Epithelial cell of prostate (primary cell): ENCODE data around the gene MTA1.

Experiments
- DNase-seq: peaks from one replicate; pipeline ENCODE4 v3.0.0-alpha.2; 2011; ENCODE audit warnings: low read depth, low spot score
- H3K27ac ChIP-seq: fragments of 450-650 bp; 2 replicates; pipeline ENCODE4 v1.5.1; 2017; ENCODE audit warnings: mild to moderate bottlenecking

The MTA1 gene

DNA sequence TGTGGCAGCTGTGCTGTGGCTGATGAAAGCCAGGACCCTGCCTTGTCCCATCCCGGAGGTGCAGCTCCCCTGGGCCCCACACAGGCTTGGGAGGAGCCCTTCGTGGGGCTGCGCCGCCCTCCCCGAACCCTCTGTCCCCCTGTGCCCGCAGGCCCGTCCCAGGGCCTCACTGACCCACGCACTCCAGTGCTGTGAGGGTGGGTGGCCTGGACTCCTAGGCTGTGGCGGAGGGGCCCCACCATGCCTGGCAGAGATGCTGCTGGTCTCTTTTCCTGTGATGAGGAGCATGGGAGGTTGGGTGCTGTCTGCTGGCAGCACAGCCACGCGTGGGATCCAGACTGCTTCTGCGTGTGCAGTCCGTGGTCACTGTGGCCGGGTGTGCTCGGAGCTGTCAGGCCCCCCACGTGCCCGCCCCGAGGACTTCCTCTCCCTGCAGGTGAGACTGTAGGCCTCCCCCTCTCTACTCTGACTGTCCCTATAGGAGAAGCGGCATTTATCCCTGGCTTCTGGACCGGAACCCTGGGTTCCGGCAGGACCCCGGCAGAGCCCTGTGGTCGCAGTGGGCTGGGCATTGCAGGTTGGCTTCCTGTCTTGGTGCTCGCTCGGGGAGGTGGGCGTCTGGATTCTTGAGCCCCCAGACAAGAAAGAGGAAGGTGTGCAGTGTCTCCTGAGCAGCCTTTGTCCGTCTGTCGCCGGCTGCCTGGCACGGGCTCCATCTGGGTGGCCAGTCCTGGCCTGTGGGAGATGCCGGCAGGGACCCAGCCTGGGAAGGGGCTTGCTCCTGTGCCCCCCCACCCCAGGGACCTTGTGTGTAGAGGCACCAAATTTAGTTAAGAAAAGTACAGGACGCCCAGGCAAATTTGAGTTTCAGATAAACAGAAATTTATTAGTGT lies 2.3 kb downstream of the MTA1 start:
- no peak overlapping the region for H3K27ac ChIP-seq

DNA sequence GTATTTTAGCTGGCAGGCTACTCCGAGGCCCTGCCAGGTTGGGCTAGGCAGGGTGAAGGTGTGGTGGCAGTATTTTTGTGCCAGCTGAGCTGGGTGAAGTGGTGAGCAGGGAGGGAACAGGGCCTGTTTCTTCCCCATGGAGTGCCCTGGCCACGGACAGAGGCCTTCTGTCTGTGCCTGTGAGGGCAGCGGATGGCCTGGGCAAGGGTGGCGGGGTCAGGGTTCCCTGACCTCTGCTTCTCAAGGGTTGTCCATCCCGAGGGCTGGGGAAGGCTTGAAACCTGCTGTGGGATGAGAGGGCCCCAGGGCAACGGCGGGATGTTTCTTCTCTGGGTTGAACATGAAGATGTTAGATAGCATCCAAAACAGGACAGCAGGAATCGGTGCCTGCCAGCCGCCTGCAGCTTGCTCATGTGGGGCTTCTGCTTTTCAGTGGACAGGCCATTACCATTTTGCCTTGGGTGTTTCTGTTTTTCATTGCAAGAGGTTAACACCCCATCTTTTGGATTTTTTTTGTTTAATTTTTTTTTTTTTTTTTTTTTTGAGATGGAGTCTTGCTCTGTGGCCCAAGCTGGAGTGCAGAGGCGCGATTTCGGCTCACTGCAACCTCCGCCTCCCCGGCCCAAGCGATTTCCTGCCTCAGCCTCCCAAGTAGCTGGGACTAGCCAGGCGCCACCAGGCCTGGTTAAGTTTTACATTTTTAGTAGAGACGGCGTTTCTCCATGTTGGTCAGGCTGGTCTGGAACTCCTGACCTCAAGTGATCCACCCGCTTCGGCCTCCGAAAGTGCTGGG lies 3.3 kb downstream of the MTA1 start:
- DNase-seq: no peak
- H3K27ac ChIP-seq: no peak overlapping the region

More for the DNA sequence above, 2.3 kb downstream of the MTA1 start:
- DNase-seq: no peak

DNA sequence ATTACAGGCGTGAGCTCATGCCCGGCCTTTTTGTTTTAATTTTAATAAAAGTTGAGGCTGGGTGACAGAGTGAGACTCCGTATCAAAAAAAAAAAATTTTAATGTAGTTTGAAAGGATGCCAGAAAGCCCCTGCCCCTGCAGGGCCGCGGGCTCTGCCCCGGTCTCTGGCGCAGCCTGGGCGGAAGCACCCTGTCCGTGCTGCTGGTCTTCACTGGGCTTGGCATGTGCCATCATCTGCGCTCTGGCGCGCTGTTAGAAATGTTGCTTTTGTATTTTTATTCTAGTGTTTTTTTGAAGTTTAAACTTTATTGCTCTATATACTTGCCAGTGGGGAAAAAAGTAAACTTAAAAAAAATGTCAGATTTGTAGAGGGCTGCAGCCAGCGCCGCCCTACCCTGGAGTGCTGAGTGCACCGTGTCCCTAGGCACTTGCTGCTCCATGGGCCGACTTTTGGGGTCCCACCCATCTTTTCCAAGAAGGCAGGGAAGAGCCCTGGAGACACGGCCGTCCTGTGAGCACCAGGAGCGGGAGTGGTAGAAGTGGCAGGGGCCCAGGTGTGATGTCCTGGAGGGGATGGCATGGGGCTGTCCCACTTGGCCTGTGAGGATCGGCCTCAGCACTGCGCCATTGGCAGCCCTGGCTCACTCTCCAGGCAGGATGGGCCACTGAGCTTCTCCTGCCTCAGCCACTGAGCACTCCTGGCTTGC lies 4.0 kb downstream of the MTA1 start:
- DNase-seq: no peak

DNA sequence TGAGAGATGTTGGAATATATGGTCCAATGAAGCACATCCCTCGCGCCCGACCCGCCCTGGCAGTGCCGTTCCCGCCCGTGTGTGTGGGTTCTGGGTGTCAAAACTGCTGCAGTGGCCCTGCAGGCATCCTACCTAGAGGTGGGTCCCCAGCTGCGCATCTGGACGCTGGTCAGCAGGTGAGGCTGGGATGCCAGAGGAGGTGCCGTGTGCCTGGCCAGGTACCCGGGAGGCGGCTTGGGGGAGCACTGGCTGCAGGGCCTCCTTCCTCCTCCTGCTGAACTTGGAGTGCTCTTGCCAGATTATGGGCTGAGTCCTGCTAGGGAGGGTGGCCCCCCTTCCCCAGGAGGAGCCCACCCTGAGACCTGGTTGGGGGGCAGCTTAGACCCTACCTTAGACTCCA lies 5.2 kb downstream of the MTA1 start:
- DNase-seq: no peak
- no peak overlapping the region for H3K27ac ChIP-seq

More for the DNA sequence above, 4.0 kb downstream of the MTA1 start:
- no peak overlapping the region for H3K27ac ChIP-seq

DNA sequence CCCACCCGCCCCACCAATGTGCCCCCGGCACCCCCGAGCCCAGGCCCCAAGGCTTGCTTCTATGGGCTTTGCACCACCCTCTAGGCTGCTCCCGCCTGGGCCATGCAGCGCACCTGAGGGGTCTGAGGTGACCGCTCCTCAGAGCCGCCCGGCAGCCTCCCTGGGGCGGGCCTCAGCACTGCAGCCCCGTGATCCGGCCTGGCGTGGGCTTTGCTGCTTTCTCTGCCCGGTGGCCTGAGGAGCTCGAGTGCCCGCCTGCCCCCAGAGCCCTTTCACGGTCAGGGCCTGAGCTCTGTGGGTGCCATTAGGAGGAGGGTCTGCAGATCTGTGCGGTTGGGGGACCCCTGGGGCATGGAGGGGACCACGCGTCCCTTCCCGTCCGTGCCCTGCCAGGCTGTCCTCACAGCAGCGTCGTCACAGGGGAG lies 6.2 kb downstream of the MTA1 start:
- no peak overlapping the region for H3K27ac ChIP-seq
- no peak for DNase-seq

DNA sequence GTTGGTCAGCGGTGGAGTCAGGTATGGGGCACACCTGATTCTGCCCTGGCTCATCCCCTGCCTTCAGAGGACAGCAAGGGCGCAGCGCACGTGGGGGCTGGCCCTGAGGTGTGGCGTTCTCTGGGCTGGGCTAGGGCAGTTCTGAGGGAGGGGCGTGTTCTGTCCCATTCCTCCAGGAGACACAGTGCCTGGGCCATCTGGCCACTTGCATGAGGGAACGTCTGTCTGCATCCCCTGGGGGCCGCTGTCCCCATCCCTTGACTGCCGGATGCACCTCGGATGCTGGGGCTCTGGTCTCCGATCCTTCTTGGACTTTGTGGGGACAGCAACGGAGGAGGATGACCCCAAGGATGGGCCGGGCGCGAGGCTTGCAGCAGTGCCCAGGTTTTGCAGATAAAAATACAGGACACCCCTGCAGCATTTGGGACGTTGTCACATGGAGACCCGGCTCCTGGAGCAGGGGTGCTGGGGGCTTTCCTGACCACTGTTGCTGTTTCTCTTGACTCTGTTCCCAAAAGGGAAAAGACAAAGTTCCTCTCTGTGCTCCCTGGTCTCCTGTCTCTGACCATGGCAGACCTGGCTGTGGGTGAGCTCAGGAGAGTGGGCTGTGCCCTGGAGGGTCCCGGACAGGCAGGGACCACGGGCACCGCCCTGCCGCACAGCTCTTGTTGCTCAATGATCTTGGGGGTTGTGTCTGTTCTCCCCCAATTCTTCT lies 6.9 kb downstream of the MTA1 start:
- no peak overlapping the region for H3K27ac ChIP-seq
- DNase-seq: no peak

DNA sequence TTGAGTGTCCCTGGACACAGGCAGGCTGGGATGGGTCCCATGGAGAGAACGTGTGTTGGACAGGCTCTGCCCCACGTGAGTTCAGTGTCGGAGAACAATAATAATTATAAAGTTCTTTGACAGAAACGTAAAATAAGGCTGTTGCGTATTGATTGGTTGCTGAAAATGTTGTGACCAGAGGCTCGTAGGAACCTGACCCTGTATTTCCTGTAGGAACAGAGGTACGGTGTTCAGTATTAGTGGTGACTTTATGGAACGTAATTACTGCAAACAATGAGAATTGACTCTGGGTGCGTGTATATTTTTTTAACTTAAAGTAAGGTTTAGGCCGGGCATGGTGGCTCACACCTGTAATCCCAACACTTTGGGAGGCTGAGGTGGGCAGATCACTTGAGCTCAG lies 7.8 kb downstream of the MTA1 start:
- DNase-seq: no peak

DNA sequence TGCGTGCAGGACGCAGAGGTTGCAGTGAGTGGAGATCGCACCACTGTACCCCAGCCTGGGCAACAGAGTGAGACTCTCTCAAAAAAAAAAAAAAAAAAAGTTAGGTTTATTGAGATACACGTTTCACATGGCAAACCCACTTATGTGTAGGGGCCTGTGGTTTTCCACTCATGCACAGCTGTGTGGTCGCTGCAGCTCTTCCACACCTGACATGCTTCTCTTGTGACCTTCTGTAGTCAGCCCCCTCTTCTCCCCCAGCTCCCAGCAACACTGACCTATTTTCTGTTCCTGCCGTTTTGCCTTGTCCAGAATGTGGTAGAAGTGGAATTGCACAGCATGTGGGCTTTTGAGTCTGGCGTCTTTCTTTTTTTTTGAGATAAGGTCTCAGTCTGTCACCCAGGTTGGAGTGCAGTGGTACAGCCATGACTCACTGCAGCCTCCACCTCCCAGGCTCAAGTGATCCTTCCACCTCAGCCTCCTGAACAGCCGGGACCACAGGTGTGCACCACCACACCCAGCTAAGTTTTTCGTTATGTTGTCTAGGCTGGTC lies 8.4 kb downstream of the MTA1 start:
- no peak for DNase-seq
- H3K27ac ChIP-seq: no peak overlapping the region

More for the DNA sequence above, 7.8 kb downstream of the MTA1 start:
- no peak overlapping the region for H3K27ac ChIP-seq

DNA sequence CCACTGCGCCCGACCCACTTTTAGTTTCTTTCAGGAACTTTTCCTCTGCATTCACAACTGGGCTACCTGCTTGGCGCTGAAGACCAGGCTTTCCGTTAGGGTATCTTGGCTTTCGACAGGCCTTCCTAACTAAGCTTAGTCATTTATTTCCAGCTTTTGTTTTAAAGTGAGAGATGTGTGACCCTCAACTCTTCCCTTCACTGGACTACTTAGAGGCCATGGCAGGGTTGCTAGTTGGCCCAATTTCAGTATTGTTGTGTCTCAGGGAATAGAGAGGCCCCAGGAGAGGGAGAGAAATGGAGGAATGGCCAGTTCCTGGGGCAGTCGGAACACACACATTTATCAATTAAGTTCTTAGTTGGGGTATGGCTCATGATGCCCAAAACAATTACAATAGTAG lies 10.4 kb downstream of the MTA1 start:
- H3K27ac ChIP-seq: no peak overlapping the region
- no peak for DNase-seq

DNA sequence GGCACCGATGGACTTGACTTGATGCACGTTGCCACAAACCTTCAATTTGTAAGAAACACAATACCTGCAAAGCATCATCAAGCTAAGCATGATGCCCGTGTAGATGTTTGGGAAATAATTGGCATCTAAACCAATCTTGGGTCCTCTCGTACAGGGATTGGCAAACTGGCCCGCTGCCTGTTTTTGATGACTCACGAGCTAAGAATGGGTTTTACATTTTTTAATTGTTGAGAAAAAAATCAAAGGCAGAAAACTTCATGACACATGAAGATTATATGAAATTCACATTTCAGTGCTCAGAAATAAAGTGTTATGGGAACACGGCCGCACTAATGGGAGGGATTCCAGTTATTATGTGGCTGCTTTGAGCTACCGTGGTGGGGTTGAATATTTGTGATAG lies 10.9 kb downstream of the MTA1 start:
- H3K27ac ChIP-seq: no peak overlapping the region
- no peak for DNase-seq

DNA sequence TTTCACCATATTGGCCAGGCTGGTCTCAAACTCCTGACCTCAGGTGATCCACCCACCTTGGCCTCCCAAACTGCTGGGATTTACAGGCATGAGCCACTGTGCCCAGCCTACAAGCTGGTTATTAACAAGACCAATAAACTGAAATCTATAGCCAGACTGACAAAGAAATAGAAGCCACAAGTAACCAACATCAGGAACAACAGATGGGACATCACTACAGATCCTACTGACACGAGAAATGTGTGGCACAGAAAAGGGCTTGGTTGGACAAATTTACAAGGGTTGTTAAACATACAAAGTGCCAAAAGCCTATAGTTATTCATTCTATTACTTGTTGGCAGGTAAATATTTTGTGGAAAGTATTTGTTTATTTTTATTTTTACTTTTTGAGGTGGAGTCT lies 11.6 kb downstream of the MTA1 start:
- no peak overlapping the region for H3K27ac ChIP-seq

DNA sequence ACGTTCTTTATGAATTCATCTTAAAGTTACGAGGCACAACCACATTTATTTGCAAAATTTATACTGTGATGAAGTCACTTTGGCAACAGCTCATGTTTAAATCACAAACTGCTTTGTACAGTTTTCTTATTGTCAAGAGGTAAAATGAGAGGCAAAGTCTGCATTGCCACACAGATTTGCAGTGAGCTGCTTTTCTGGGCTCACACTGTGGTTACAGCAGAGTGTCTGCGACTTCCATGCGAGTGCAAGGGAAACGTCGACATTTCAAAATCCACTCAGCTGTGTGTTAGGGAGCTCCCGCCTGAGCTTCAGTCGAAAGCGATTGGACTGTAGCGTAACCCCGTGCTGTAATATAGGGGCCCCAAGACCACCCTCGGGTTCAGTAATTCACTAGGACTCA lies 13.0 kb downstream of the MTA1 start:
- no peak overlapping the region for H3K27ac ChIP-seq

More for the DNA sequence above, 11.6 kb downstream of the MTA1 start:
- no peak for DNase-seq

DNA sequence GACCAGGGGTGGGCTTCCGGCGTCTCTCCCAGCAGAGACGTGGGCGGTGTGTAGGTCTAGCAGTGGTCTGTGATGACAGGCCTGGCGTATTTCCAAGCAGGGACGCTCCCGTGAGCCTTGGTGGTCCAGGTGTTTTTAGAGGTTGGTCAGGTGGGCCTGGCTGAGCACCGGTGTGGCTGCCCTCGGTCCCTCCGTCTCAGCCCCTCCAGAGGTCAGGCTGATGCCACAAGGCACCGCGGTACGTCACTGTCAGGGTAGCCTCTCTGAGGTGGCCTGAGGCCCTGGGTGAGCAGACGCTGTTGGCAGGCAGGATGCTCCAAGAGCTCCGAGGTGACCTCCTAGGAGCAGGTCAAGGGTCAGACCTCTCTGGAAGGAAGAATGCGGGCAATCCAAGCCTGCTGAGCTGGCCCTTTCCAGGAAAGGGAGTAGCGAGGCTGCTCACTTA lies 13.6 kb downstream of the MTA1 start:
- no peak for DNase-seq
- H3K27ac ChIP-seq: no peak overlapping the region

More for the DNA sequence above, 13.0 kb downstream of the MTA1 start:
- no peak for DNase-seq

DNA sequence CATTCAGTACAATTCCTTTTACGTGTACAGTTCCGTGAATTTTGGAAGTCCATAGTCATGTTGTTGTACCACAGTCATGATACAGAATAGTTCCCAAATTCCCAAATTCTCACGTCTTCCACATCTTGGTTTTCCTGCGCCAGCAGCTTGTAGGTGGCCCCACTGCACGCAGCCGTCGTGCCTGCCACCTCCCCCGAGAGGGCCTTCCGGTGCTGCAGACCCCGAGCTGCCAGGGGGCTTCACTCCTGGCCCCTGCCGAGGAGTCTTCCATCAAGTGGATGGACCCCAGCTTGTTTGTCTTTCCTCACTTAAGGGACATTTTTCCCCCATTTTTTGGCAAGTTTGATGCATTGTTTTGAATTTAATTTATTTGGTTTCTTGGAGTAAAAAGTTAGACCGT lies 16.8 kb downstream of the MTA1 start:
- no peak overlapping the region for H3K27ac ChIP-seq
- DNase-seq: no peak

DNA sequence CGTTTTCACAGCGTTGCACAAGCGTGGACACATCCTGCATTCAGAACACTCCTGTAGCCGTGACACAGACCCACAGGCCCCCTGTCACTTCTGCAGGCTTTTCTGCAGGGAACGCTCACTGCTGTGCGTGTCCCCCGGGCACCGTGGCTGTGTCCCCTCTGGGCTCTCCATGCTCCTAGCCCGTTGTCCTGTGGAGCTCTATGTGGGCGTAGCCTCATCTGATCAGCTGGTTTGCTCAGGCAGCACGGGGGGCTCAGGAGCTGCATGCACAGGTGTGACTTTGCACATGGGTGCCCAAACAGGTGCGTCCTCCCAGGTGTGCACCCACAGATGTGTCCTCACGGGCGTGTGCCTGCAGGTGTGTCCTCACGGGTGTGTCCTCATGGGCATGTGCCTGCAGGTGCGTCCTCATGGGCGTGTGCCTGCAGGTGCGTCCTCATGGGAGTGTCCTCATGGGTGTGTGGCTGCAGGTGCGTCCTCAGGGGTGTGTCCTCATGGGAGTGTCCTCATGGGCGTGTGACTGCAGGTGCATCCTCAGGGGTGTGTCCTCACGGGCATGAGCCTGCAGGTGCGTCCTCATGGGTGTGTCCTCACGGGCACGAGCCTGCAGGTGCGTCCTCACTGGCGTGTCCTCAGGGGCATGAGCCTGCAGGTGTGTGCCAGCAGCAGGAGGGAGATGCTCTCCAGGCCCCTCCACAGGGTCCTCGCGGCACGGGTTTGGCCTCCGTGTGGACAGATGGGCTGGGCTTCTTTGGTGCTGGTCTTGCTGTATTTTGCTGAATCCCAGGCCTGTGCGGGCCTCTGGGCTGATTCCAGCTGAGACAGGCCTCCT lies 17.5 kb downstream of the MTA1 start:
- DNase-seq: no peak
- H3K27ac ChIP-seq: no peak overlapping the region

DNA sequence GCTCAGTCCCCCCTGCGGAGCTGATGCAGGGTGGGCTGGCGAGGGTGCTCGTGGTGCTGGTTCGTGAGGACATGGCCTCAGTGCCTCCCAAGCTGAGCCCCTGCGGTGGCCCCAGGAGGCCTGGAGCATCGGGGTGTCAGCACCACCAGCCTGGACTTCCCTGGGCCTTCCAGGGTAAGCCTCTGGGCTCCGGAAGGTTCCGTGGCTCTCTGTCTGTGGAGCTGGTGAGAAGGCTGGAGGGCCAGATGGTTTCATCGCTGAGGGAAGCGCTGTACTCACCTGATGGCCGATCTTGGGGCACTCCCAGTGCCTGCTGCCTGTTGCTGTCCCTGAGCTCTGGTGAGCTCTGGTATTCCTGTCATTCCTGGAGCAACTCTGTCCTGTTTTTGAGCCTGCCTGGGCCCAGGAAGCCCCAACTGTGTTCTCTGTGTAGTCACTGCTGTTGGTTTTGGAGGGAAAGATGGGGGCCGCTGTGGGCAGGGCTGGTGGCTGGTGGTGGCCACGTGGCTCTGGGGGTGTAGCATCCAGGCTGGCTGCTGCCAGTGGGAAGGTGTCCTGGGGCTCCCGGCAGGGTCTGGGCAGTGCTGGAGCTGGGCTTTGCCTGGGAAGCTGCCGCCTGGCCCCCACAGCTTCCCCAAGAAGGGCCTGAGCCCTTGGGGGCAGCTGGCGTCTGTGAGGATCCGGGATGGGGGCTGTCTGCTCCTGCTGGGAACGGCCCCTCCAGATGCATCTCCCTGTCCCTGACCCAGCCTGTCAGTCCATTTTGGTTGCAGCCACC lies 18.3 kb downstream of the MTA1 start:
- no peak for DNase-seq
- H3K27ac ChIP-seq: no peak overlapping the region

DNA sequence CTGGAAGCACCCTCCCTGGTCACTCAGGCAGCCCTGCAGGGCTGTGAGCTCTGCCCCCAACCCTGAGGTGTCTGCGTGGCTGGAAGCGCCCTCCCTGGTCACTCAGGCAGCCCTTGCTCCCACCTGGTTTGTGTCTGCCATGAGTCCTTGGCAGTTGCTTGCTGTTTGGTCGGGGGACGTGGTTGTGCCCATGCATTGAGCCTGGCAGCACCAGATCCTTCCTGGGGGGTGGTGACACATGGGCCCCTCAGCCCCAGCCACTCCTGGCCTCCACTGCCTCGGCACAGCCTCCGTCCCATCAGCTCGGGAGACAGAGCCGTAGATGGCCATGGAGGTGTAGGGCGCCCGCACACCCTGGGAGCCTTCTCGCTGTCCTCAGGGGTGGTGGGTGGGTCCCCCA lies 19.6 kb downstream of the MTA1 start:
- no peak for DNase-seq
- no peak overlapping the region for H3K27ac ChIP-seq
